ENCODE results near the gene SPOCK2. TPM values are rescaled to one million over a fixed set of nuclear protein-coding genes. Genes with fewer than 3 reads are reported as not detected.

The SPOCK2 gene
- total and polyA plus RNA-seq, 2 of the 13 experiments (the other 11 are each of a cell fraction or from before 2014, with no cell fraction given): 8.6 to 30.6 TPM

GRCh38 chr10:72097448-72098300 lies 9.3 kb upstream of the SPOCK2 start (continued):
- TF ChIP-seq ZMYM2 (CRISPR knock-in tag; IDR thresholded peaks at IDR 0.05) (no peak), NFIC (IDR thresholded peaks at IDR 0.05; ENCODE audit: low read length) (peak; percentile 97), KMT2A (CRISPR knock-in tag; IDR thresholded peaks at IDR 0.05) (no peak), MED8 (CRISPR knock-in tag; IDR thresholded peaks at IDR 0.05; ENCODE audit: insufficient replicate concordance) (no peak), ZNF780A (CRISPR knock-in tag; IDR thresholded peaks at IDR 0.05) (no peak), MTA3 (CRISPR knock-in tag; IDR thresholded peaks at IDR 0.05) (no peak), ISX (CRISPR knock-in tag; conservative IDR thresholded peaks at IDR 0.05) (no peak), FOXA1 (IDR thresholded peaks at IDR 0.05) (peak; percentile 57; the same call in 1 of the 2 replicates), FOXA1 (CRISPR knock-in tag; IDR thresholded peaks at IDR 0.05) (peak; percentile 72), ZSCAN29 (CRISPR knock-in tag; conservative IDR thresholded peaks at IDR 0.05) (0 out of 2 replicates have a peak, but pooled peaks have one; percentile 59), KLF12 (CRISPR knock-in tag; IDR thresholded peaks at IDR 0.05; ENCODE audit: borderline replicate concordance) (no peak), HINFP (CRISPR knock-in tag; IDR thresholded peaks at IDR 0.05; ENCODE audit: low read depth) (no peak), PTBP1 (IDR thresholded peaks at IDR 0.05; ENCODE audit: low read depth, low read length, poor library complexity, severe bottlenecking) (no peak), ATF6 (CRISPR knock-in tag; conservative IDR thresholded peaks at IDR 0.05) (no peak), ZNF766 (CRISPR knock-in tag; IDR thresholded peaks at IDR 0.05; ENCODE audit: borderline replicate concordance) (no peak), FOSL2 (CRISPR knock-in tag; IDR thresholded peaks at IDR 0.05) (peak; percentile 97), ZKSCAN1 (IDR thresholded peaks at IDR 0.05; ENCODE audit: low read length) (no peak), NCOA2 (CRISPR knock-in tag; IDR thresholded peaks at IDR 0.05) (peak; percentile 77), CSRNP1 (CRISPR knock-in tag; IDR thresholded peaks at IDR 0.05) (no peak), KLF16 (CRISPR knock-in tag; IDR thresholded peaks at IDR 0.05) (no peak), SKIL (CRISPR knock-in tag; IDR thresholded peaks at IDR 0.05; ENCODE audit: borderline replicate concordance) (no peak)

Measured in HepG2 (cell line).